GM23248 (cell line): ENCODE data around the gene OVCH1. TPM values are rescaled to one million over a fixed set of nuclear protein-coding genes. Genes with fewer than 3 reads are reported as not detected.

Experiments
- DNase-seq: peaks from one replicate; pipeline ENCODE4 v3.0.0-alpha.2; 2015
- H2AFZ ChIP-seq: fragments of 200-600 bp; sonication (generic); 2 replicates; pipeline ENCODE4 v1.6.1; 2016; ENCODE audit warnings: antibody characterized with exemption
- H3F3A ChIP-seq: fragments of 200-600 bp; sonication (generic); 2 replicates; pipeline ENCODE4 v1.6.1; 2016; ENCODE audit warnings: mild to moderate bottlenecking, antibody characterized with exemption, mixed run types; ENCODE audit not compliant: insufficient read depth
- H3K27ac ChIP-seq: fragments of 200-600 bp; sonication (generic); 2 replicates; pipeline ENCODE4 v1.5.1; 2016; ENCODE audit warnings: mild to moderate bottlenecking
- H3K27me3 ChIP-seq: fragments of 200-600 bp; sonication (generic); replicated peaks from 2 replicates; pipeline ENCODE4 v1.6.1; 2016; ENCODE audit warnings: mild to moderate bottlenecking; ENCODE audit not compliant: insufficient read depth
- H3K36me3 ChIP-seq: fragments of 200-600 bp; sonication (generic); 2 replicates; pipeline ENCODE4 v1.6.1; 2016; ENCODE audit warnings: low read depth, mild to moderate bottlenecking
- H3K4me1 ChIP-seq: fragments of 200-600 bp; sonication (generic); 2 replicates; pipeline ENCODE4 v1.6.1; 2016; ENCODE audit warnings: mild to moderate bottlenecking; ENCODE audit not compliant: insufficient read depth
- H3K4me2 ChIP-seq: fragments of 200-600 bp; sonication (generic); one replicate; pipeline ENCODE4 v1.6.1; 2016; ENCODE audit warnings: mild to moderate bottlenecking; ENCODE audit not compliant: unreplicated experiment
- H3K4me3 ChIP-seq: fragments of 200-600 bp; sonication (generic); 2 replicates; pipeline ENCODE4 v1.5.1; 2016; ENCODE audit warnings: mild to moderate bottlenecking
- H3K79me2 ChIP-seq: fragments of 200-600 bp; sonication (generic); 2 replicates; pipeline ENCODE4 v1.6.1; 2016; ENCODE audit warnings: mild to moderate bottlenecking; ENCODE audit not compliant: insufficient read depth
- H3K9ac ChIP-seq: fragments of 200-600 bp; sonication (generic); 2 replicates; pipeline ENCODE4 v1.6.1; 2016; ENCODE audit warnings: mild to moderate bottlenecking
- H3K9me2 ChIP-seq: fragments of 200-600 bp; sonication (generic); 2 replicates; pipeline ENCODE4 v1.6.1; 2016; ENCODE audit warnings: mixed run types, mild to moderate bottlenecking, moderate library complexity; ENCODE audit not compliant: insufficient read depth
- H3K9me3 ChIP-seq: fragments of 200-600 bp; sonication (generic); one replicate; pipeline ENCODE4 v1.6.1; 2017; ENCODE audit warnings: low read depth
- H4K20me1 ChIP-seq: fragments of 200-600 bp; sonication (generic); 2 replicates; pipeline ENCODE4 v1.6.0; 2016; ENCODE audit not compliant: insufficient read depth
- EZH2 ChIP-seq: fragments of 200-600 bp; sonication (generic); IDR thresholded peaks from 2 replicates; pipeline ENCODE4 v1.6.1; 2018; ENCODE audit warnings: antibody characterized with exemption, mild to moderate bottlenecking; ENCODE audit not compliant: insufficient read depth, poor library complexity, severe bottlenecking
- EZH2phosphoT487 ChIP-seq: fragments of 200-600 bp; sonication (generic); IDR thresholded peaks from 2 replicates; pipeline ENCODE4 v1.6.1; 2018; ENCODE audit warnings: antibody characterized with exemption, moderate library complexity, mild to moderate bottlenecking, low read depth; ENCODE audit not compliant: insufficient read depth
- WGBS, 2 experiments: methylation state at CpG; one replicate each; pipeline ENCODE4 v1.1.6; 2015 to 2017; ENCODE audit warnings: low lambda C conversion rate in 2 of 2, low coverage in 1 of 2; ENCODE audit errors: missing lambda C conversion rate in 2 of 2; 5-methylcytosine and 5-hydroxymethylcytosine counted together
- in situ Hi-C: fragments of 300-500 bp; cut with MboI; formaldehyde crosslinking; loops from 2 replicates; pipeline ENCODE4 v1.15.0; 2020
- polyA plus RNA-seq: library from polyadenylated mRNA; unstranded; fragments of >200 nt; fragmentation: Nextera tagmentation; extraction: Ambion mirVana; gene quantifications from 2 replicates; pipeline ENCODE4 v1.2.1, GENCODE V29; 2016
- total RNA-seq: library from RNA; depleted of rRNA; stranded (reverse); fragments of >200 nt; shearing (Covaris generic); gene quantifications from 2 replicates; pipeline ENCODE4 v1.2.3, GENCODE V29; 2014

Gene OVCH1
- total and polyA plus RNA-seq, 2 experiments from 2014 or later, result not detected

- H3K4me3 ChIP-seq, result no peak overlapping the region
- no peak overlapping the region for H2AFZ ChIP-seq
- no peaks in the 10 kb centered on the region for H3K79me2 ChIP-seq
- H3K9ac ChIP-seq, result no peak overlapping the region
- no peaks in the 10 kb centered on the region for H4K20me1 ChIP-seq
- in situ Hi-C loops, result no loop called here
- H3K27ac ChIP-seq, result no peak overlapping the region
- H3K9me2 ChIP-seq, result no peaks in the 10 kb centered on the region
- H3F3A ChIP-seq, result no peaks in the 10 kb centered on the region
- H3K27me3 ChIP-seq, result no peaks in the 10 kb centered on the region
- H3K4me1 ChIP-seq, result no peaks in the 10 kb centered on the region
- DNase-seq, result no peak
- no peak for TF ChIP-seq EZH2
- TF ChIP-seq EZH2phosphoT487, result no peak
- H3K36me3 ChIP-seq, result no peaks in the 10 kb centered on the region
- H3K4me2 ChIP-seq, result no peak overlapping the region
- H3K9me3 ChIP-seq, result no peaks in the 10 kb centered on the region
These were observed 5.8 kb upstream of the OVCH1 start for GRCh38 chr12:29503283-29503682.

- Histone ChIP-seq H4K20me1 (no peaks in the 10 kb centered on the region), H3K9me3 (no peaks in the 10 kb centered on the region), H3K36me3 (no peaks in the 10 kb centered on the region), H3K9me2 (no peaks in the 10 kb centered on the region), H3K4me1 (no peaks in the 10 kb centered on the region), H2AFZ (no peak overlapping the region), H3F3A (no peaks in the 10 kb centered on the region), H3K4me2 (no peak overlapping the region), H3K4me3 (no peak overlapping the region), H3K79me2 (no peaks in the 10 kb centered on the region), H3K9ac (no peak overlapping the region), H3K27me3 (no peaks in the 10 kb centered on the region), H3K27ac (no peak overlapping the region)
- TF ChIP-seq EZH2phosphoT487 (no peak), EZH2 (no peak)
- WGBS, 2 experiments, result 66 to 78% methylated on average over 3 of the region's 3 CpGs
- in situ Hi-C loops, result no loop called here
- DNase-seq, result no peak
These were observed 1.7 kb upstream of the OVCH1 start for GRCh38 chr12:29499235-29499634.

DNA sequence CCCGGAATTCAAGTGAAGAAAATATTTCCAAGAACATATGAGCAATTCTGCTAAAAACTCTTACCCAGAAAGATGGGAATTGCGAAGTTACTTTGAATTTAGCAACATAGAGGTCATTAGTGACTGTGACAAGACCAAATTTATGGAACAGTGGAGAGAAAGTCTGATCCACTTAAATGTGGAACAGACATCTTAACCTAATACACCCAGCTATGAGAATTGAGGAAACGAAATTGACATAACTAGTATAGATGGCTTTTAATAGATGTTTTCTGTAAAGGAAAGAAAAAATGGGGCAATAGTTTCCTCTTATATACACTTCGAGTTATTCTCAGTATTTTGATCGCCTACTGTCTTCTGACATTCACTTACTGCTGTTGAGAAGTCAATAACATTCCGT lies 4.6 kb downstream of the OVCH1 start:
- no peak for DNase-seq
- Histone ChIP-seq H3K79me2 (no peaks in the 10 kb centered on the region), H3K4me1 (no peaks in the 10 kb centered on the region), H3K4me2 (no peak overlapping the region), H4K20me1 (no peaks in the 10 kb centered on the region), H3K9ac (no peak overlapping the region), H3K27ac (no peak overlapping the region), H3K9me2 (no peaks in the 10 kb centered on the region), H3K9me3 (no peaks in the 10 kb centered on the region), H3K4me3 (no peak overlapping the region), H2AFZ (no peak overlapping the region), H3F3A (no peaks in the 10 kb centered on the region), H3K27me3 (no peaks in the 10 kb centered on the region), H3K36me3 (no peaks in the 10 kb centered on the region)
- in situ Hi-C loops, result no loop called here
- WGBS, 2 experiments, result 62 to 66% methylated on average over 6 of the region's 6 CpGs
- no peak for TF ChIP-seq EZH2

DNA sequence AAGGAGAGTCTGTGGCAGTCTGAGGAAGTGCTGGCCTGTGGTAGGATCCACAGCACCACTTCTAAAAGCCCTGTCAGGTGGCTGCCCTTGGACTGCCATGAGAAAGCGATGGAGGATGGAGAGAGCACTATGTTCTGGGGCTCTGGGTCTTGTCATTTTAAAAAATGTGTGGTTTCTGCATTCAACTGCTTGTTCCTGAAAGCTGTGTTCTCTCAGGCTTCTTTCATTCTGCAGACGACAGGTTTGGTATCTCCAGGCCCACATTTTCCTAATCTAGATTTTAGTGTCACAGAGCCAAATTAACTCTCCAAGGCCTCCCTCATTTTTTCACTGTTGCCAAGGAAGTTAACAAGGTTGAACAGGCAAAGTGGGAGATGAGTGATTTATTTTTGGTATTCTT lies 10.5 kb downstream of the OVCH1 start:
- no peaks in the 10 kb centered on the region for H3K36me3 ChIP-seq
- no peaks in the 10 kb centered on the region for H3F3A ChIP-seq
- no peaks in the 10 kb centered on the region for H3K27me3 ChIP-seq
- in situ Hi-C loops, result no loop called here
- no peak overlapping the region for H3K9ac ChIP-seq
- no peak overlapping the region for H3K4me2 ChIP-seq
- H3K9me3 ChIP-seq, result no peaks in the 10 kb centered on the region
- H3K27ac ChIP-seq, result no peak overlapping the region
- H3K4me3 ChIP-seq, result no peak overlapping the region
- TF ChIP-seq EZH2 (no peak), EZH2phosphoT487 (no peak)
- H3K9me2 ChIP-seq, result no peaks in the 10 kb centered on the region
- H4K20me1 ChIP-seq, result no peaks in the 10 kb centered on the region
- H3K79me2 ChIP-seq, result no peaks in the 10 kb centered on the region
- WGBS, 2 experiments, result 50 to 59% methylated on average over 2 of the region's 2 CpGs
- H2AFZ ChIP-seq, result no peak overlapping the region
- DNase-seq, result no peak
- no peaks in the 10 kb centered on the region for H3K4me1 ChIP-seq

GRCh38 chr12:29463198-29463597 lies 34.3 kb downstream of the OVCH1 start:
- TF ChIP-seq EZH2, result no peak
- TF ChIP-seq EZH2phosphoT487, result no peak
- Histone ChIP-seq H2AFZ (no peak overlapping the region), H3K79me2 (no peaks in the 10 kb centered on the region), H3K36me3 (no peaks in the 10 kb centered on the region), H3K4me3 (no peak overlapping the region), H3K27me3 (no peaks in the 10 kb centered on the region), H3K4me2 (no peak overlapping the region), H3K27ac (no peak overlapping the region), H3K4me1 (no peaks in the 10 kb centered on the region), H4K20me1 (no peaks in the 10 kb centered on the region), H3K9ac (no peak overlapping the region), H3F3A (no peaks in the 10 kb centered on the region), H3K9me3 (no peaks in the 10 kb centered on the region), H3K9me2 (no peaks in the 10 kb centered on the region)
- WGBS, 2 experiments, result 66 to 78% methylated on average over 4 of the region's 4 CpGs
- in situ Hi-C loops, result no loop called here
- DNase-seq, result no peak
